Natural killer cell (primary cell): ENCODE measurements around the gene PTGDR2. TPM values are rescaled to one million over a fixed set of nuclear protein-coding genes. Genes with fewer than 3 reads are reported as not detected.
"Not testable (repeated sequence)": the region's sequence is repeated elsewhere in the genome, so short reads cannot be mapped to it uniquely, and the experiment has no call there.

ENCODE experiments used
- ATAC-seq, 3 donors: fragments of 150-1000 bp in 2 of 3; fragments of 200-7000 bp in 1 of 3; cut with Tn5 transposase; 1 replicate in 1 of 3; 2 replicates in 2 of 3; pipeline ENCODE4 v1.10.0; 2021; ENCODE audit warnings: mild to moderate bottlenecking in 2 of 3, moderate library complexity in 2 of 3
- DNase-seq, 2 donors: peaks; one replicate each; pipeline versions ENCODE4 v3.0.0 to v3.0.0-alpha.2; 2013 to 2021; ENCODE audit warnings: mixed read lengths in 1 of 2
- H3K27ac ChIP-seq: one replicate; pipeline ENCODE4 v1.5.1; 2013; ENCODE audit warnings: mild to moderate bottlenecking, low read length
- H3K27me3 ChIP-seq: one replicate; pipeline ENCODE4 v1.6.1; 2013; ENCODE audit warnings: low read length; ENCODE audit not compliant: control insufficient read depth, insufficient read depth
- H3K36me3 ChIP-seq: one replicate; pipeline ENCODE4 v1.6.1; 2013; ENCODE audit warnings: low read length; ENCODE audit not compliant: control insufficient read depth, insufficient read depth
- H3K4me1 ChIP-seq: one replicate; pipeline ENCODE4 v1.6.1; 2013; ENCODE audit warnings: low read length; ENCODE audit not compliant: control insufficient read depth, insufficient read depth
- H3K4me3 ChIP-seq: one replicate; pipeline ENCODE4 v1.5.1; 2013; ENCODE audit warnings: low read length
- H3K9me3 ChIP-seq: one replicate; pipeline ENCODE4 v1.6.1; 2013; ENCODE audit warnings: low read length; ENCODE audit not compliant: control insufficient read depth, insufficient read depth
- H3K27ac Mint-ChIP-seq, 2 donors: one replicate each; pipeline ENCODE4 v1.8.0; 2022; ENCODE audit warnings: mild to moderate bottlenecking in 2 of 2, mixed read lengths in 2 of 2, moderate library complexity in 1 of 2
- H3K27me3 Mint-ChIP-seq, 2 donors: one replicate each; pipeline ENCODE4 v1.8.0; 2022; ENCODE audit warnings: low read depth in 2 of 2, mixed read lengths in 2 of 2
- H3K36me3 Mint-ChIP-seq: one replicate; pipeline ENCODE4 v1.8.0; 2022; ENCODE audit warnings: mixed read lengths
- H3K4me1 Mint-ChIP-seq, 2 donors: one replicate each; pipeline ENCODE4 v1.8.0; 2022; ENCODE audit warnings: mixed read lengths in 2 of 2
- H3K4me3 Mint-ChIP-seq: one replicate; pipeline ENCODE4 v1.8.0; 2022; ENCODE audit warnings: mild to moderate bottlenecking, moderate library complexity, mixed read lengths
- H3K9me3 Mint-ChIP-seq, 2 donors: one replicate each; pipeline ENCODE4 v1.8.0; 2022; ENCODE audit warnings: mixed read lengths in 2 of 2
- WGBS: methylation state at CpG from one replicate; pipeline ENCODE4 v1.1.7; 2013; ENCODE audit warnings: missing lambda C conversion rate; ENCODE audit not compliant: insufficient coverage; 5-methylcytosine and 5-hydroxymethylcytosine counted together
- intact Hi-C: fragments of 100-400 bp; cut with micrococcal nuclease; formaldehyde crosslinking; loops from one replicate; pipeline ENCODE4 v1.14.2; 2022
- total RNA-seq, 4 donors: library from RNA; stranded (reverse); fragments of 120-200 nt in 1 of 4; gene quantifications; one replicate each; pipeline versions ENCODE4 v1.2.3 to v1.2.4, GENCODE V29; 2013 to 2022
- TF ChIP-seq, protein P1 (sequence below): fragments of 200-600 bp; IDR thresholded peaks from one replicate; pipeline ENCODE4 v1.8.0; 2022; ENCODE audit warnings: antibody characterized with exemption

Gene PTGDR2
- total RNA-seq, 3 donors from 2014 or later (not counting 1 experiment from before 2014, with no cell fraction given) = 0.66 to 12.4 (median 1.7) TPM

DNA sequence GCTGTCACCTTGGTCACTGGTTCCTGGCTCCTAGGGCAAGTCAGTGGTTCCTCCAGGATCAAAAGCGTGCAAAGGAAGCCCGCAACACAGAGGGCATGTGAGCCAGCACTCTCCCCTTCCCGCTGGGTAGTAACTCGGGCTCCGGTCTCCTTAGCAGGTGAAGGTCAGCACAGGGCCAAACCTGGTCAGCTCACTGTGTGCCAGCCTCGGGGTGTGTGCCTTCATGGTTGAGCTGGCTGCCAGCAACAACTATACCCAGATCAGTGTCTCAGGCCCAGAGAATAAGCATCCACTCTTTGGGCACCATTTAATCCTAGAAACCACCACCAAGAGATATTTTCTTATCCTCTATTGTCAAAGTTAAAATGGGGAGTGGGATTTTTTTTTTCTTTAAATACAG, 30.0 kb downstream of the PTGDR2 start:
- no peak overlapping the region for H3K27ac Mint-ChIP-seq
- 74% methylated on average over 6 of the region's 6 CpGs for WGBS
- intact Hi-C loops = no loop called here
- H3K4me3 Mint-ChIP-seq = no peak overlapping the region
- DNase-seq = no peak
- Histone ChIP-seq H3K36me3 (no peaks in the 10 kb centered on the region), H3K27ac (no peak overlapping the region), H3K9me3 (no peaks in the 10 kb centered on the region), H3K4me1 (peaks cover 3% of the 10 kb centered on the region), H3K4me3 (no peak overlapping the region), H3K27me3 (no peaks in the 10 kb centered on the region)
- peaks cover 0 to 2% of the 10 kb centered on the region in 2 donors for H3K4me1 Mint-ChIP-seq
- no peak for ATAC-seq
- peaks cover 0 to 7% of the 10 kb centered on the region in 2 donors for H3K27me3 Mint-ChIP-seq
- H3K36me3 Mint-ChIP-seq = no peaks in the 10 kb centered on the region
- no peaks in the 10 kb centered on the region for H3K9me3 Mint-ChIP-seq
- TF ChIP-seq, protein P1, sequence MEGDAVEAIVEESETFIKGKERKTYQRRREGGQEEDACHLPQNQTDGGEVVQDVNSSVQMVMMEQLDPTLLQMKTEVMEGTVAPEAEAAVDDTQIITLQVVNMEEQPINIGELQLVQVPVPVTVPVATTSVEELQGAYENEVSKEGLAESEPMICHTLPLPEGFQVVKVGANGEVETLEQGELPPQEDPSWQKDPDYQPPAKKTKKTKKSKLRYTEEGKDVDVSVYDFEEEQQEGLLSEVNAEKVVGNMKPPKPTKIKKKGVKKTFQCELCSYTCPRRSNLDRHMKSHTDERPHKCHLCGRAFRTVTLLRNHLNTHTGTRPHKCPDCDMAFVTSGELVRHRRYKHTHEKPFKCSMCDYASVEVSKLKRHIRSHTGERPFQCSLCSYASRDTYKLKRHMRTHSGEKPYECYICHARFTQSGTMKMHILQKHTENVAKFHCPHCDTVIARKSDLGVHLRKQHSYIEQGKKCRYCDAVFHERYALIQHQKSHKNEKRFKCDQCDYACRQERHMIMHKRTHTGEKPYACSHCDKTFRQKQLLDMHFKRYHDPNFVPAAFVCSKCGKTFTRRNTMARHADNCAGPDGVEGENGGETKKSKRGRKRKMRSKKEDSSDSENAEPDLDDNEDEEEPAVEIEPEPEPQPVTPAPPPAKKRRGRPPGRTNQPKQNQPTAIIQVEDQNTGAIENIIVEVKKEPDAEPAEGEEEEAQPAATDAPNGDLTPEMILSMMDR = no peak

DNA sequence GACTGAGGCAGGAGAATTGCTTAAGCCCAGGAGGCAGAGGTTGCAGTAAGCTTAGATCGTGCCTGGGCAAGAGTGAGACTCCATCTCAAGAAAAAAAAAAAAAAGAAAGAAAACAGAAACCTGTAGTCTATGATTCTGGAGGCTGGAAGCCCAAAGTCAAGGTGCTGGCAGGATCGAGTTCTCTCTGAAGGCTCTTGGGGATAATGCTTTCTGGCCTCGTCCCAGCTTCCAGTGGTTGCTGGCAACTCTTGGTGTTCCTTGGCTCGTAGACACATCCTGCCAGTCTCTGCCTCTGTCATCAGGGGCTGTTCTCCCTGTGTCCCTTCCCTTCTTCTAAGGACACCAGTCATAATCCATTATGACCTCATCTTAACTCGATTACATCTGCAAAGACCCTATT, 30.6 kb downstream of the PTGDR2 start:
- ATAC-seq (no peak), DNase-seq (no peak)
- TF ChIP-seq, protein P1 = no peak
- no peak overlapping the region for H3K4me3 ChIP-seq
- Mint-ChIP-seq H3K4me3 (no peak overlapping the region), H3K27me3 (peaks cover 0 to 7% of the 10 kb centered on the region in 2 donors), H3K27ac (no peak overlapping the region), H3K9me3 (no peaks in the 10 kb centered on the region), H3K4me1 (no peaks in the 10 kb centered on the region), H3K36me3 (no peaks in the 10 kb centered on the region)
- H3K27ac ChIP-seq = no peak overlapping the region
- H3K36me3 ChIP-seq = no peaks in the 10 kb centered on the region
- intact Hi-C loops = no loop called here
- H3K9me3 ChIP-seq = no peaks in the 10 kb centered on the region
- H3K27me3 ChIP-seq = no peaks in the 10 kb centered on the region
- H3K4me1 ChIP-seq = no peaks in the 10 kb centered on the region
- WGBS = 85% methylated on average over 5 of the region's 5 CpGs

DNA sequence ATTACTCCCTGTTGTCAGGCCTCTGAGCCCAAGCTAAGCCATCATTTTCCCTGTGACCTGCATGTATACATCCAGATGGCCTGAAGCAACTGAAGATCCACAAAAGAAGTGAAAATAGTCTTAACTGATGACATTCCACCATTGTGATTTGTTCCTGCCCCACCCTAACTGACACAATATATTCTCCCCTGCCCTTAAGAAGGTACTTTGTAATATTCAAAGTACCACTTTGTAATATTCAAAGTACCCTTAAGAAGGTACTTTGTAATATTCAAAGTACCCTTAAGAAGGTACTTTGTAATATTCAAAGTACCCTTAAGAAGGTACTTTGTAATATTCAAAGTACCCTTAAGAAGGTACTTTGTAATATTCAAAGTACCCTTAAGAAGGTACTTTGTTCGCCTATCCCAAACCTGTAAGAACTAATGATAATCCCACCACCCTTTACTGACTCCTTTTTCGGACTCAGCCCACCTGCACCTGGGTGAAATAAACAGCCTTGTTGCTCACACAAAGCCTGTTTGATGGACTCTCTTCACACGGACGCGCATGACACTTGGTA, 31.9 kb downstream of the PTGDR2 start:
- ATAC-seq, H3K27me3 ChIP-seq, H3K27ac ChIP-seq, H3K9me3 Mint-ChIP-seq, H3K4me1 ChIP-seq, H3K27ac Mint-ChIP-seq, H3K36me3 Mint-ChIP-seq, H3K9me3 ChIP-seq, DNase-seq, H3K4me3 ChIP-seq, H3K4me3 Mint-ChIP-seq, H3K4me1 Mint-ChIP-seq, intact Hi-C loops, H3K27me3 Mint-ChIP-seq, H3K36me3 ChIP-seq: not testable (repeated sequence)
- WGBS = 92% methylated on average over 5 of the region's 5 CpGs

DNA sequence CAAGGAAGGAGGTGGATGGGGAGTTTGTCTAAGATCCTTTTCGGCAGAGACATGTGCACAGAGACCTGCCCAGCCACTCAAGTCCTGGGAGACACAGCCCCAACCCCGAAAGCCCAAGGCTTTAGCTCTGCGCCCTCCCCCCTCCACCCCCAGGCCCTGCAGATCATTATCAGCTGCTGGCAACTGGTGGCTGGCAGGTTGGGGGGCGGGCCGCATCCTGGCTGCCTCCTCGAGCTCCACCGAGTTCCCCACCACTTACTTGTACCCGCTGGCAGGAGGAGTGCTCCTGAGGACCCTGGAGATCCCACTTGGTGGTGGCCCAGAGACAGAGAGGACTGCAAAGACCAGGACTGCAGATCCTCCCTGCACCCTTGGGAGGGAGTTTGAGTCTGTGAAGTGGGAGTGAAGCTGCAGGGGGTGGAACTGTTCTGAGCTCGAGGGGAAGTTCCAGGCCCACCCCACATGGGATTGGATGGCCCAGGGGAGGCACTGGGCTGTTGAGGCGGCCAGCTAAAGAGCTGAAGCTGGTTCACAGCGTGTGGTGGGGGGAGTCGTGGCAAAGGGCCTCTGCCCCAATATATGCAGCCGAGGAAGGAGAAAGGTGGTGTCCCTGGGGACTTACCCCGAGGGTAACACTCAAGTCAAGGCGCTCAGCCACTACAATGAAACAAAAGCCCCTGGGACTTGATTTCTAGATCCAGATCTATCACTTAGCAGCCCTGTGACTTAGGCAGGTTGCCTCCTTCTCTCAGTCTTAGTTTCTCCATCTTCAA, 33.7 kb downstream of the PTGDR2 start:
- WGBS = 47% methylated on average over 14 of the region's 15 CpGs
- H3K27me3 Mint-ChIP-seq = peaks cover 0 to 3% of the 10 kb centered on the region in 2 donors
- H3K27ac Mint-ChIP-seq = no peak overlapping the region
- no peaks in the 10 kb centered on the region for H3K36me3 Mint-ChIP-seq
- Histone ChIP-seq H3K9me3 (peaks cover 3% of the 10 kb centered on the region), H3K27ac (no peak overlapping the region), H3K4me1 (no peaks in the 10 kb centered on the region), H3K27me3 (no peaks in the 10 kb centered on the region), H3K36me3 (no peaks in the 10 kb centered on the region), H3K4me3 (no peak overlapping the region)
- no peak overlapping the region for H3K4me3 Mint-ChIP-seq
- no peaks in the 10 kb centered on the region for H3K4me1 Mint-ChIP-seq
- ATAC-seq (no peak), DNase-seq (no peak)
- H3K9me3 Mint-ChIP-seq = no peaks in the 10 kb centered on the region
- TF ChIP-seq, protein P1 = no peak
- intact Hi-C loops = no loop called here
